Measurements from ENCODE around the gene TMEM132E. TPM values are rescaled to one million over a fixed set of nuclear protein-coding genes. Genes with fewer than 3 reads are reported as not detected.

The TMEM132E gene
- total and polyA plus RNA-seq, 2 of the 4 experiments (the other 2 are of a cell fraction), result not detected

DNA sequence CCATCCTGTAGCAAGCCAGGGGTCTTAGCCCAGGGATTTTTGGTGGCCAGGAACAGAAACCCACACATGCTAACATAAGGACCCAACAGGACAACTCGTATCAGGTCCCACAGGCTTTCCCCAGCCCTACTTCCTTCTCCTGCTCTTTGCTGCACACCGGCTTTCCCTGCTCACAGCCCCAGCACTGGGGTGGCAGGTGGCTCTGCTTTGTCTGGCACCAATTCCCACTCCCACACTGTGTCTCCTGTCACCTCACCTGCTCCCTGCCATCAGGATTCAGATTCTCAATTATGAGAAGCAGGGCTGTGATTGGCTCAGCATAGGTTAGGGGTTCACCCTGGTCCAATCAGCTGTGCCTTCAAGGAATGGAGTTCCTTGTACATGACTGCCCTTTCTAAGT is 94.1 kb downstream of the TMEM132E start:
- Histone ChIP-seq H2BK20ac (ENCODE audit: low read depth, low read length) (no peak overlapping the region), H2AK9ac (replicated peaks; ENCODE audit: low read depth, low read length, poor library complexity) (no peak overlapping the region), H4K20me1 (ENCODE audit: insufficient read depth, low read length) (no peaks in the 10 kb centered on the region), H2BK5ac (ENCODE audit: low read depth, low read length, poor library complexity, severe bottlenecking) (no peak overlapping the region), H2AFZ (replicated peaks; ENCODE audit: low read length, poor library complexity) (no peak overlapping the region), H3K56ac (ENCODE audit: extremely low read depth, insufficient read depth, low read length) (no peak overlapping the region), H4K5ac (ENCODE audit: low read depth, low read length) (no peak overlapping the region), H3K36me3 (ENCODE audit: control insufficient read depth, insufficient read depth, low read length) (no peaks in the 10 kb centered on the region), H2AK5ac (ENCODE audit: low read depth, low read length) (no peak overlapping the region), H3K27me3 (ENCODE audit: control insufficient read depth, insufficient read depth, low read length) (peaks cover 1% of the 10 kb centered on the region; the same call in 1 of the 2 replicates), H4K8ac (ENCODE audit: low read depth in 2 of 2, low read length in 2 of 2) (no peak overlapping the region), H3K4ac (ENCODE audit: low read depth, low read length) (no peak overlapping the region), H3K9ac (ENCODE audit: low read depth, low read length) (no peak overlapping the region), H3K4me1 (ENCODE audit: control insufficient read depth, insufficient read depth, low read length) (no peaks in the 10 kb centered on the region), H2BK120ac (ENCODE audit: low read depth, low read length) (no peak overlapping the region), H3K14ac (replicated peaks; ENCODE audit: low read depth, low read length) (no peak overlapping the region), H3K9me1 (ENCODE audit: insufficient read depth, low read length) (no peaks in the 10 kb centered on the region), H3K4me2 (ENCODE audit: low read depth, low read length) (no peak overlapping the region), H4K91ac (ENCODE audit: insufficient read depth, low read depth, low read length) (no peak overlapping the region), H3K4me3 (ENCODE audit: insufficient read depth, low read depth, low read length) (no peak overlapping the region), H3K79me1 (ENCODE audit: low read depth in 1 of 2, low read length in 2 of 2) (no peaks in the 10 kb centered on the region), H3K27ac (ENCODE audit: insufficient read depth, low read length) (no peak overlapping the region), H3K23ac (ENCODE audit: low read depth, low read length) (no peak overlapping the region), H2BK15ac (ENCODE audit: low read depth, low read length) (no peak overlapping the region), H3K18ac (ENCODE audit: low read depth, low read length) (no peak overlapping the region), H3K9me3 (ENCODE audit: control insufficient read depth, insufficient read depth, low read length) (no peaks in the 10 kb centered on the region)
- BruUV-seq (replicated peaks), result no TSS peak
- CTCF ChIA-PET, result no interaction called here
- POLR2A ChIA-PET (ENCODE audit: unreplicated experiment), result no interaction called here
- in situ Hi-C loops (cut with MboI; ENCODE audit: low sequenced_read_pairs) (no loop called here), intact Hi-C loops (cut with micrococcal nuclease) (no loop called here), dilution Hi-C loops (cut with HindIII; ENCODE audit: low sequenced_read_pairs, unreplicated experiment) (no loop called here)
- DNase-seq, result no peak
- TF ChIP-seq MAFK (IDR thresholded peaks at IDR 0.05; ENCODE audit: low read depth, low read length) (no peak), POLR2A (IDR thresholded peaks at IDR 0.05; ENCODE audit: low read depth, low read length) (no peak)
- 57% methylated on average over 1 of the region's 2 CpGs; no CpG with 5 or more reads in 1 of the 2 experiments for WGBS, 2 experiments (ENCODE audit: extremely low coverage in 2 of 2, insufficient read length in 1 of 2)
- no peak for ATAC-seq (ENCODE audit: low read depth)

All from IMR-90 (cell line).